ENCODE data around the gene NOC2L. TPM values are rescaled to one million over a fixed set of nuclear protein-coding genes. Genes with fewer than 3 reads are reported as not detected.
"Not testable (repeated sequence)": the region's sequence is repeated elsewhere in the genome, so short reads cannot be mapped to it uniquely, and the experiment has no call there.

Gene NOC2L
- total RNA-seq, 1 donor from 2014 or later = 70.5 TPM

GRCh38 chr1:993379-993995, 34.4 kb upstream of the NOC2L start:
- DNase-seq = no peak

GRCh38 chr1:992362-992761, 33.3 kb upstream of the NOC2L start:
- no peak for DNase-seq

- no peak for DNase-seq
Measured at GRCh38 chr1:991895-992294, 32.8 kb upstream of the NOC2L start.

- not testable (repeated sequence) for DNase-seq
Measured at GRCh38 chr1:991275-991674, 32.2 kb upstream of the NOC2L start.

- not testable (repeated sequence) for DNase-seq
Measured at GRCh38 chr1:988061-988460, 29.0 kb upstream of the NOC2L start.

- DNase-seq = no peak
Measured at GRCh38 chr1:985126-985525, 26.1 kb upstream of the NOC2L start.

- no peak for DNase-seq
Measured at GRCh38 chr1:984476-984814, 25.4 kb upstream of the NOC2L start.

GRCh38 chr1:983798-984475, 24.9 kb upstream of the NOC2L start:
- DNase-seq = peak; percentile 55

- DNase-seq = no peak
Measured at GRCh38 chr1:982765-983436, 23.8 kb upstream of the NOC2L start.

GRCh38 chr1:981955-982558, 23.0 kb upstream of the NOC2L start, which contains the start of gene PERM1:
Gene PERM1 (minus strand): TSS chr1:982093. CDS start chr1:981029, 1,064 bp downstream.
- DNase-seq = no peak

- no peak for DNase-seq
Measured at GRCh38 chr1:981491-981954, 22.5 kb upstream of the NOC2L start.

- no peak for DNase-seq
Measured at GRCh38 chr1:980602-981395, 21.7 kb upstream of the NOC2L start.

- no peak for DNase-seq
Measured at GRCh38 chr1:980137-980571, 21.1 kb upstream of the NOC2L start.

GRCh38 chr1:979744-980072, 20.7 kb upstream of the NOC2L start:
- DNase-seq = no peak

GRCh38 chr1:978835-979743, 20.0 kb upstream of the NOC2L start:
- no peak for DNase-seq

GRCh38 chr1:978069-978834, 19.2 kb upstream of the NOC2L start:
- no peak for DNase-seq

- DNase-seq = not testable (repeated sequence)
Measured at GRCh38 chr1:976791-977190, 17.7 kb upstream of the NOC2L start.

GRCh38 chr1:975896-976683, 17.0 kb upstream of the NOC2L start:
- peak; percentile 40 for DNase-seq

GRCh38 chr1:975365-975764, 16.3 kb upstream of the NOC2L start:
- DNase-seq = no peak
